Endothelial cell (in vitro differentiated cells): ENCODE data around the gene SPG11. TPM values are rescaled to one million over a fixed set of nuclear protein-coding genes. Genes with fewer than 3 reads are reported as not detected.

Experiments used
- DNase-seq: peaks from one replicate; pipeline ENCODE4 v3.0.0; 2021; ENCODE audit warnings: low spot score
- H3K27ac Mint-ChIP-seq: one replicate; pipeline ENCODE4 v1.8.0; 2021; ENCODE audit warnings: mixed read lengths, inconsistent platforms; ENCODE audit not compliant: unreplicated experiment
- H3K27me3 Mint-ChIP-seq: one replicate; pipeline ENCODE4 v1.8.0; 2021; ENCODE audit warnings: mild to moderate bottlenecking, moderate library complexity, mixed read lengths, inconsistent platforms; ENCODE audit not compliant: unreplicated experiment
- H3K36me3 Mint-ChIP-seq: one replicate; pipeline ENCODE4 v1.8.0; 2021; ENCODE audit warnings: mild to moderate bottlenecking, low read depth, mixed read lengths, inconsistent platforms; ENCODE audit not compliant: unreplicated experiment
- H3K4me1 Mint-ChIP-seq: one replicate; pipeline ENCODE4 v1.8.0; 2021; ENCODE audit warnings: mild to moderate bottlenecking, mixed read lengths, inconsistent platforms; ENCODE audit not compliant: unreplicated experiment
- H3K4me3 Mint-ChIP-seq: one replicate; pipeline ENCODE4 v1.8.0; 2021; ENCODE audit warnings: mild to moderate bottlenecking, mixed read lengths, inconsistent platforms; ENCODE audit not compliant: unreplicated experiment
- H3K9me3 Mint-ChIP-seq: one replicate; pipeline ENCODE4 v1.8.0; 2021; ENCODE audit warnings: mixed read lengths, inconsistent platforms; ENCODE audit not compliant: unreplicated experiment
- CTCF ChIP-seq: fragments of 200-600 bp; sonication (generic); IDR thresholded peaks from one replicate; pipeline ENCODE4 v1.5.0; 2021; ENCODE audit warnings: antibody characterized with exemption; ENCODE audit not compliant: unreplicated experiment
- total RNA-seq: library from RNA; stranded (reverse); fragmentation: NEBNext Ultra II Directional; extraction: Animal tissue kit (Norgen Biotek cat#: 25700); gene quantifications from one replicate; pipeline ENCODE4 v1.2.1, GENCODE V29; 2021; ENCODE audit not compliant: unreplicated experiment

SPG11 gene
- total RNA-seq, 1 donor from 2014 or later: 37.1 TPM

GRCh38 chr15:44675911-44676310, 12.4 kb upstream of the SPG11 start:
- no peak overlapping the region for H3K4me3 Mint-ChIP-seq
- peaks cover 1% of the 10 kb centered on the region for H3K27me3 Mint-ChIP-seq
- H3K9me3 Mint-ChIP-seq: no peaks in the 10 kb centered on the region
- no peak overlapping the region for H3K27ac Mint-ChIP-seq
- H3K4me1 Mint-ChIP-seq: peaks cover 4% of the 10 kb centered on the region
- H3K36me3 Mint-ChIP-seq: no peaks in the 10 kb centered on the region
- no peak for DNase-seq
- TF ChIP-seq CTCF: no peak

- H3K9me3 Mint-ChIP-seq: no peaks in the 10 kb centered on the region
Observed at GRCh38 chr15:44673639-44674038, 10.2 kb upstream of the SPG11 start.

GRCh38 chr15:44670087-44670950, 6.9 kb upstream of the SPG11 start:
- H3K4me3 Mint-ChIP-seq: no peak overlapping the region
- peaks cover 1% of the 10 kb centered on the region for H3K27me3 Mint-ChIP-seq
- no peaks in the 10 kb centered on the region for H3K9me3 Mint-ChIP-seq
- no peaks in the 10 kb centered on the region for H3K36me3 Mint-ChIP-seq
- H3K27ac Mint-ChIP-seq: no peak overlapping the region
- H3K4me1 Mint-ChIP-seq: peaks cover 4% of the 10 kb centered on the region
- no peak for DNase-seq
- TF ChIP-seq CTCF: no peak

More at GRCh38 chr15:44673639-44674038, 10.2 kb upstream of the SPG11 start:
- TF ChIP-seq CTCF: no peak
- Mint-ChIP-seq H3K4me1 (peaks cover 4% of the 10 kb centered on the region), H3K4me3 (no peak overlapping the region), H3K27me3 (peaks cover 1% of the 10 kb centered on the region), H3K36me3 (no peaks in the 10 kb centered on the region), H3K27ac (no peak overlapping the region)
- DNase-seq: no peak

- TF ChIP-seq CTCF: no peak
- peaks cover 4% of the 10 kb centered on the region for H3K27me3 Mint-ChIP-seq
Observed at GRCh38 chr15:44668921-44669320, 5.5 kb upstream of the SPG11 start.

GRCh38 chr15:44667039-44667360, 3.5 kb upstream of the SPG11 start:
- H3K36me3 Mint-ChIP-seq: no peaks in the 10 kb centered on the region
- TF ChIP-seq CTCF: no peak
- H3K27ac Mint-ChIP-seq: no peak overlapping the region
- H3K4me1 Mint-ChIP-seq: peaks cover 5% of the 10 kb centered on the region
- H3K9me3 Mint-ChIP-seq: no peaks in the 10 kb centered on the region
- no peak for DNase-seq
- H3K27me3 Mint-ChIP-seq: peaks cover 3% of the 10 kb centered on the region
- H3K4me3 Mint-ChIP-seq: no peak overlapping the region

More at GRCh38 chr15:44668921-44669320, 5.5 kb upstream of the SPG11 start:
- H3K4me3 Mint-ChIP-seq: no peak overlapping the region
- H3K9me3 Mint-ChIP-seq: no peaks in the 10 kb centered on the region
- peaks cover 5% of the 10 kb centered on the region for H3K4me1 Mint-ChIP-seq
- H3K27ac Mint-ChIP-seq: no peak overlapping the region
- DNase-seq: no peak
- H3K36me3 Mint-ChIP-seq: no peaks in the 10 kb centered on the region
